ENCODE results near the gene DNAJC27. TPM values are rescaled to one million over a fixed set of nuclear protein-coding genes. Genes with fewer than 3 reads are reported as not detected.

Gene DNAJC27
- total and polyA plus RNA-seq, 3 donors from 2014 or later = 33.3 to 59.7 (median 36.7) TPM

GRCh38 chr2:24926602-24927252 is 45.0 kb downstream of the DNAJC27 start:
- peak overlapping the region; percentile 61 to 92 for H3K27ac ChIP-seq
- no peaks in the 10 kb centered on the region for H3K36me3 ChIP-seq (ENCODE audit: low read depth, missing control alignments)
- H3K27me3 ChIP-seq = no peaks in the 10 kb centered on the region
- peak overlapping the region; percentile 7 to 27 for H3K4me3 ChIP-seq
- TF ChIP-seq POLR2A (IDR thresholded peaks at IDR 0.05) (peak; percentile 11), CTCF (IDR thresholded peaks at IDR 0.05) (peak in 1 of 3 experiments; percentile 5)
- H3K4me1 ChIP-seq = peaks cover 12% of the 10 kb centered on the region
- peak; percentile 80 for DNase-seq
- H3K9me3 ChIP-seq = no peaks in the 10 kb centered on the region
- WGBS, 2 donors = 5 to 7% methylated on average over 18 to 32 of the region's 33 CpGs
- intact Hi-C loops (cut with DNase I; ENCODE audit: low total_unique reads) = no loop called here

GRCh38 chr2:24926220-24926601 is 45.5 kb downstream of the DNAJC27 start:
- Histone ChIP-seq H3K27me3 (no peaks in the 10 kb centered on the region), H3K27ac (peak overlapping the region; percentile 61 to 92), H3K4me3 (peak overlapping the region; percentile 7 to 27), H3K4me1 (peaks cover 12% of the 10 kb centered on the region), H3K9me3 (no peaks in the 10 kb centered on the region), H3K36me3 (ENCODE audit: low read depth, missing control alignments) (no peaks in the 10 kb centered on the region)
- TF ChIP-seq CTCF (IDR thresholded peaks at IDR 0.05) = no peak
- no peak for TF ChIP-seq POLR2A (IDR thresholded peaks at IDR 0.05)
- WGBS, 2 donors = 58 to 96% methylated on average over 8 to 14 of the region's 14 CpGs
- DNase-seq = no peak
- intact Hi-C loops (cut with DNase I; ENCODE audit: low total_unique reads) = no loop called here

GRCh38 chr2:24925815-24926214 is 45.9 kb downstream of the DNAJC27 start:
- H3K9me3 ChIP-seq = no peaks in the 10 kb centered on the region
- WGBS, 2 donors = 70 to 77% methylated on average over 10 of the region's 10 CpGs
- H3K36me3 ChIP-seq (ENCODE audit: low read depth, missing control alignments) = no peaks in the 10 kb centered on the region
- no peak for TF ChIP-seq POLR2A (IDR thresholded peaks at IDR 0.05)
- TF ChIP-seq CTCF (IDR thresholded peaks at IDR 0.05) = no peak
- H3K4me3 ChIP-seq = no peak overlapping the region
- intact Hi-C loops (cut with DNase I; ENCODE audit: low total_unique reads) = no loop called here
- no peaks in the 10 kb centered on the region for H3K27me3 ChIP-seq
- H3K27ac ChIP-seq = peak overlapping the region in 1 of 2 donors; percentile 92
- DNase-seq = no peak
- H3K4me1 ChIP-seq = peaks cover 12% of the 10 kb centered on the region

- no peak for DNase-seq
- WGBS, 2 donors = 71 to 77% methylated on average over 6 of the region's 6 CpGs
- H3K27ac ChIP-seq = no peak overlapping the region
- no peaks in the 10 kb centered on the region for H3K27me3 ChIP-seq
- H3K4me1 ChIP-seq = peaks cover 12% of the 10 kb centered on the region
- H3K9me3 ChIP-seq = no peaks in the 10 kb centered on the region
- H3K4me3 ChIP-seq = no peak overlapping the region
- no peak for TF ChIP-seq POLR2A (IDR thresholded peaks at IDR 0.05)
- no peak for TF ChIP-seq CTCF (IDR thresholded peaks at IDR 0.05)
- intact Hi-C loops (cut with DNase I; ENCODE audit: low total_unique reads) = no loop called here
- no peaks in the 10 kb centered on the region for H3K36me3 ChIP-seq (ENCODE audit: low read depth, missing control alignments)
Measured at GRCh38 chr2:24924732-24925131, 47.0 kb downstream of the DNAJC27 start.

- intact Hi-C loops (cut with DNase I; ENCODE audit: low total_unique reads) = no loop called here
- Histone ChIP-seq H3K9me3 (no peaks in the 10 kb centered on the region), H3K4me3 (no peak overlapping the region), H3K27me3 (no peaks in the 10 kb centered on the region), H3K27ac (no peak overlapping the region), H3K4me1 (peaks cover 12% of the 10 kb centered on the region), H3K36me3 (ENCODE audit: low read depth, missing control alignments) (no peaks in the 10 kb centered on the region)
- no peak for DNase-seq
- TF ChIP-seq POLR2A (IDR thresholded peaks at IDR 0.05) (no peak), CTCF (IDR thresholded peaks at IDR 0.05) (no peak)
- WGBS, 2 donors = 95 to 97% methylated on average over 5 of the region's 5 CpGs
Measured at GRCh38 chr2:24924266-24924665, 47.5 kb downstream of the DNAJC27 start.

All from testis (tissue), 3 donors.